CD4-positive, alpha-beta T cell (primary cell): Measurements from ENCODE around the gene TUBB1. TPM values are rescaled to one million over a fixed set of nuclear protein-coding genes. Genes with fewer than 3 reads are reported as not detected.

ENCODE experiments used
- ATAC-seq: fragments of 200-7000 bp; cut with Tn5 transposase; one replicate; pipeline ENCODE4 v1.10.0; 2022; ENCODE audit warnings: mild to moderate bottlenecking; ENCODE audit not compliant: poor library complexity
- CTCF ChIA-PET: fragments of 350-600 bp; sonication (Branson Sonifier 250); formaldehyde crosslinking; loops from one replicate; lab custom pipeline; 2021; ENCODE audit warnings: antibody characterized with exemption, inconsistent platforms; lab: Charles Lee
- POLR2A ChIA-PET: fragments of 350-600 bp; sonication (Branson Sonifier 250); formaldehyde crosslinking; loops from one replicate; lab custom pipeline; 2021; ENCODE audit warnings: antibody characterized with exemption, inconsistent platforms; lab: Charles Lee
- DNase-seq, 14 experiments: peaks; one replicate each; pipeline ENCODE4 v3.0.0-alpha.2; 2013 to 2020; ENCODE audit warnings: mixed read lengths in 2 of 14
- H3K27ac ChIP-seq, 2 donors: one replicate each; pipeline versions ENCODE4 v1.5.1 to v1.7.0; 2013; ENCODE audit warnings: low read length in 2 of 2, low read depth in 1 of 2, mild to moderate bottlenecking in 1 of 2
- H3K27me3 ChIP-seq, 2 experiments: 1 replicate in 1 of 2; 2 replicates in 1 of 2; pipeline versions ENCODE4 v1.6.1 to v1.7.0; 2013; ENCODE audit warnings: low read length in 2 of 2, control low read depth in 1 of 2, mild to moderate bottlenecking in 1 of 2, moderate library complexity in 1 of 2; ENCODE audit not compliant: insufficient read depth in 2 of 2, control insufficient read depth in 1 of 2
- H3K36me3 ChIP-seq: one replicate; pipeline ENCODE4 v1.6.1; 2013; ENCODE audit warnings: low read length, control low read depth; ENCODE audit not compliant: insufficient read depth
- H3K4me1 ChIP-seq: one replicate; pipeline ENCODE4 v1.6.1; 2013; ENCODE audit warnings: low read length, control low read depth; ENCODE audit not compliant: insufficient read depth
- H3K4me3 ChIP-seq: one replicate; pipeline ENCODE4 v1.5.1; 2013; ENCODE audit warnings: mild to moderate bottlenecking, low read length, moderate library complexity
- H3K9me3 ChIP-seq, 2 experiments: 1 replicate in 1 of 2; 2 replicates in 1 of 2; pipeline versions ENCODE4 v1.6.1 to v1.7.0; 2013; ENCODE audit warnings: low read length in 2 of 2, mild to moderate bottlenecking in 2 of 2, control low read depth in 1 of 2, moderate library complexity in 1 of 2; ENCODE audit not compliant: control insufficient read depth in 1 of 2, insufficient read depth in 1 of 2
- H3K27ac Mint-ChIP-seq: one replicate; pipeline ENCODE4 v1.8.0; 2020; ENCODE audit warnings: mixed read lengths
- H3K27me3 Mint-ChIP-seq: one replicate; pipeline ENCODE4 v1.8.0; 2021; ENCODE audit warnings: mixed read lengths
- H3K36me3 Mint-ChIP-seq: one replicate; pipeline ENCODE4 v1.8.0; 2021; ENCODE audit warnings: low read depth, mixed read lengths
- H3K4me1 Mint-ChIP-seq: one replicate; pipeline ENCODE4 v1.8.0; 2021; ENCODE audit warnings: low read depth, mixed read lengths
- H3K4me3 Mint-ChIP-seq: one replicate; pipeline ENCODE4 v1.8.0; 2020; ENCODE audit warnings: mild to moderate bottlenecking, mixed read lengths
- H3K9me3 Mint-ChIP-seq: one replicate; pipeline ENCODE4 v1.8.0; 2020; ENCODE audit warnings: mixed read lengths
- CTCF ChIP-seq: fragments of 200-600 bp; IDR thresholded peaks from one replicate; pipeline ENCODE4 v1.8.0; 2022; ENCODE audit warnings: antibody characterized with exemption, mild to moderate bottlenecking
- intact Hi-C, 2 experiments: fragments of 100-400 bp; cut with DNase I in 1 of 2; cut with micrococcal nuclease in 1 of 2; formaldehyde crosslinking; loops; one replicate each; pipeline versions ENCODE4 v1.15.1 to v1.9.0; 2023 to 2025; cut with DNase I, micrococcal nuclease
- total RNA-seq, 174 experiments: library from RNA in 2 of 174; stranded (reverse) in 2 of 174; gene quantifications; one replicate each; pipeline ENCODE4 v1.2.3 and lab custom pipeline; 2021 to 2026

Gene TUBB1
- total RNA-seq, 2 experiments from 2014 or later, result 0.11 to 0.17 TPM

GRCh38 chr20:58987790-58988564 is 31.3 kb upstream of the TUBB1 start:
- no peak overlapping the region for H3K4me3 Mint-ChIP-seq
- H3K27ac Mint-ChIP-seq, result no peak overlapping the region
- no peaks in the 10 kb centered on the region for H3K27me3 ChIP-seq
- peaks cover 31% of the 10 kb centered on the region for H3K4me1 Mint-ChIP-seq
- peaks cover 84% of the 10 kb centered on the region for H3K36me3 Mint-ChIP-seq
- CTCF ChIA-PET, result no interaction called here
- H3K27me3 Mint-ChIP-seq, result no peaks in the 10 kb centered on the region
- no peak for ATAC-seq
- no peak overlapping the region for H3K27ac ChIP-seq
- H3K9me3 Mint-ChIP-seq, result no peaks in the 10 kb centered on the region
- no peak for TF ChIP-seq CTCF
- H3K9me3 ChIP-seq, result no peaks in the 10 kb centered on the region
- intact Hi-C loops, result loop anchor here in 1 of 2 experiments (10.0 kb wide), 1 partner anchor 683 kb away; the partner anchor contains the start of gene RAB22A
- H3K36me3 ChIP-seq, result peaks cover 72% of the 10 kb centered on the region
- no peak for DNase-seq
- H3K4me1 ChIP-seq, result peaks cover 22% of the 10 kb centered on the region
- POLR2A ChIA-PET, result no interaction called here
- no peak overlapping the region for H3K4me3 ChIP-seq

- peak overlapping the region; percentile 33 for H3K27ac Mint-ChIP-seq
- H3K36me3 ChIP-seq, result peaks cover 78% of the 10 kb centered on the region
- no peaks in the 10 kb centered on the region for H3K27me3 Mint-ChIP-seq
- DNase-seq, result no peak
- no peaks in the 10 kb centered on the region for H3K9me3 ChIP-seq
- no peak for ATAC-seq
- H3K4me1 ChIP-seq, result peaks cover 17% of the 10 kb centered on the region
- H3K4me1 Mint-ChIP-seq, result peaks cover 26% of the 10 kb centered on the region
- ChIA-PET CTCF (no interaction called here), POLR2A (no interaction called here)
- peaks cover 90% of the 10 kb centered on the region for H3K36me3 Mint-ChIP-seq
- no peaks in the 10 kb centered on the region for H3K27me3 ChIP-seq
- no peak overlapping the region for H3K4me3 ChIP-seq
- no peak overlapping the region for H3K27ac ChIP-seq
- no peak for TF ChIP-seq CTCF
- H3K4me3 Mint-ChIP-seq, result no peak overlapping the region
- intact Hi-C loops, result loop anchor here in 1 of 2 experiments (10.0 kb wide), 1 partner anchor 684 kb away; the partner anchor contains the start of gene RAB22A
- H3K9me3 Mint-ChIP-seq, result no peaks in the 10 kb centered on the region
Measured at GRCh38 chr20:58988565-58988882, 30.7 kb upstream of the TUBB1 start.

GRCh38 chr20:58989196-58989595 is 30.0 kb upstream of the TUBB1 start:
- Mint-ChIP-seq H3K27me3 (no peaks in the 10 kb centered on the region), H3K27ac (no peak overlapping the region), H3K4me1 (peaks cover 19% of the 10 kb centered on the region), H3K9me3 (no peaks in the 10 kb centered on the region), H3K4me3 (no peak overlapping the region), H3K36me3 (peaks cover 90% of the 10 kb centered on the region)
- H3K27ac ChIP-seq, result no peak overlapping the region
- ChIA-PET POLR2A (interaction anchor here (0.7 to 1.2 kb wide), 2 partner anchors 81 to 86 kb away, joined by 3 to 4 read pairs; no protein-coding TSS in a partner anchor), CTCF (no interaction called here)
- ATAC-seq (no peak), DNase-seq (no peak)
- TF ChIP-seq CTCF, result no peak
- H3K27me3 ChIP-seq, result no peaks in the 10 kb centered on the region
- intact Hi-C loops, result loop anchor here in 1 of 2 experiments (10.0 kb wide), 1 partner anchor 684 kb away; the partner anchor contains the start of gene RAB22A
- H3K4me1 ChIP-seq, result peaks cover 10% of the 10 kb centered on the region
- no peak overlapping the region for H3K4me3 ChIP-seq
- H3K36me3 ChIP-seq, result peaks cover 84% of the 10 kb centered on the region
- H3K9me3 ChIP-seq, result no peaks in the 10 kb centered on the region
